Mesothelial cell of epicardium (in vitro differentiated cells): ENCODE measurements around the gene AIF1. TPM values are rescaled to one million over a fixed set of nuclear protein-coding genes. Genes with fewer than 3 reads are reported as not detected.
A peak's percentile ranks its signal among the peaks of the same experiment; 100 is the strongest.

Experiments
- DNase-seq, 2 experiments: peaks; one replicate each; pipeline ENCODE4 v3.0.0; 2021; ENCODE audit warnings: low spot score in 2 of 2; ENCODE audit not compliant: unreplicated experiment in 2 of 2
- H3K27ac Mint-ChIP-seq: 2 replicates; pipeline ENCODE4 v1.8.0; 2021; ENCODE audit warnings: mixed read lengths
- H3K27me3 Mint-ChIP-seq: 2 replicates; pipeline ENCODE4 v1.8.0; 2021; ENCODE audit warnings: low read depth, mixed read lengths
- H3K36me3 Mint-ChIP-seq: 2 replicates; pipeline ENCODE4 v1.8.0; 2021; ENCODE audit warnings: mixed read lengths
- H3K4me1 Mint-ChIP-seq: 2 replicates; pipeline ENCODE4 v1.8.0; 2021; ENCODE audit warnings: mixed read lengths
- H3K4me3 Mint-ChIP-seq: 2 replicates; pipeline ENCODE4 v1.8.0; 2021; ENCODE audit warnings: mild to moderate bottlenecking, moderate library complexity, mixed read lengths
- H3K9me3 Mint-ChIP-seq: 2 replicates; pipeline ENCODE4 v1.8.0; 2021; ENCODE audit warnings: mixed read lengths
- total RNA-seq: library from RNA; stranded (reverse); gene quantifications from 3 replicates; pipeline ENCODE4 v1.2.1, GENCODE V29; 2021
- TF ChIP-seq, protein P1 (sequence below): fragments of 200-600 bp; sonication (generic); IDR thresholded peaks from one replicate; pipeline ENCODE4 v1.5.0; 2021; ENCODE audit warnings: antibody characterized with exemption; ENCODE audit not compliant: unreplicated experiment

AIF1 gene
- total RNA-seq, 1 donor from 2014 or later = 6.0 TPM

DNA sequence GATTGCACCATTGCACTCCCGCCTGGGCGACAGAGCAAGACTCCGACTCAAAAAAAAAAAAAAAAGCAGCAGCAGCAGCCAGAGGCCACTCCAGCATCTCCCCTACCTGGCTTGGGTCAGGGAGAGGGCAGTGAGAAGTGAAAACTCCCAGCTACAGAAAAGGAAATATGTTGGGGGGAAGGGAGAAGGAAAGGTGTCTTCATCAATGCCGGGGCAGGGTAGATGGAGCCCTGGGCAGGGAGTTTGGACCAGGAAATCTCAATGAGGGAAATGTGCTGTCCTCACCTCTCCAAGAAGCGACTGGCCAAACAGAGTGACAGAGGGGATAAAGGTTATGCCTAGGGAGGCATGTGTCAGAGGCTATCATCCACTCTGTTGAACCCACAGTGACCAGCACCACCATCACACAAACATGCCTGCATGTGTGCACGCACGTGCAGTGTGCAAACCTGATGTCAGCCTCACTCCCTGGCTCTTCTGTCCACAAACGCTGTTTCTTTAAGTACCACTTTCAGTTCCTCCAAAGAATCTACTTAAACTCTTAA lies 887 bp upstream of the AIF1 start:
- H3K36me3 Mint-ChIP-seq = no peaks in the 10 kb centered on the region
- TF ChIP-seq, protein P1, sequence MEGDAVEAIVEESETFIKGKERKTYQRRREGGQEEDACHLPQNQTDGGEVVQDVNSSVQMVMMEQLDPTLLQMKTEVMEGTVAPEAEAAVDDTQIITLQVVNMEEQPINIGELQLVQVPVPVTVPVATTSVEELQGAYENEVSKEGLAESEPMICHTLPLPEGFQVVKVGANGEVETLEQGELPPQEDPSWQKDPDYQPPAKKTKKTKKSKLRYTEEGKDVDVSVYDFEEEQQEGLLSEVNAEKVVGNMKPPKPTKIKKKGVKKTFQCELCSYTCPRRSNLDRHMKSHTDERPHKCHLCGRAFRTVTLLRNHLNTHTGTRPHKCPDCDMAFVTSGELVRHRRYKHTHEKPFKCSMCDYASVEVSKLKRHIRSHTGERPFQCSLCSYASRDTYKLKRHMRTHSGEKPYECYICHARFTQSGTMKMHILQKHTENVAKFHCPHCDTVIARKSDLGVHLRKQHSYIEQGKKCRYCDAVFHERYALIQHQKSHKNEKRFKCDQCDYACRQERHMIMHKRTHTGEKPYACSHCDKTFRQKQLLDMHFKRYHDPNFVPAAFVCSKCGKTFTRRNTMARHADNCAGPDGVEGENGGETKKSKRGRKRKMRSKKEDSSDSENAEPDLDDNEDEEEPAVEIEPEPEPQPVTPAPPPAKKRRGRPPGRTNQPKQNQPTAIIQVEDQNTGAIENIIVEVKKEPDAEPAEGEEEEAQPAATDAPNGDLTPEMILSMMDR = no peak
- peaks cover 35% of the 10 kb centered on the region for H3K4me1 Mint-ChIP-seq
- H3K4me3 Mint-ChIP-seq = no peak overlapping the region
- no peak for DNase-seq
- no peaks in the 10 kb centered on the region for H3K9me3 Mint-ChIP-seq
- peak overlapping the region; percentile 21 for H3K27ac Mint-ChIP-seq
- H3K27me3 Mint-ChIP-seq = no peaks in the 10 kb centered on the region

DNA sequence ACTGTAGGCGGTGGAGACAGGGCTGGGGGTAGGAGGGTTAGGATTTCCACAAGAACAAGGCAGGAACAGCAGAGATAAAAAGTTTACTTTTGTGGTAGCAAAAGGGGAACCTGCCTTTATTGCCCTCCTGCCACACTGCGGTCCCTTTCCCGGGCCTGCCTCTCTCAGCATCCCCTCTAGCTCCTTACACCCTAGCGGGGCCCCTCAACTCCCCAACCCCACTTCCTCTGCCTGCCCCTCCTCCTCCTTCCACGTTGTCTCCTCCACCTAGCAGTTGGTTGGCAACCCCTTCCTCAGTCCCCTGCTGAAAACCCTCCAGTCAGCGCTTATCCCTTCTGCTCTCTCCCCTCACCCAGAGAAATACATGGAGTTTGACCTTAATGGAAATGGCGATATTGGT lies 714 bp downstream of the AIF1 start:
- H3K4me1 Mint-ChIP-seq = peaks cover 26% of the 10 kb centered on the region
- DNase-seq = no peak
- TF ChIP-seq, protein P1 = no peak
- H3K27me3 Mint-ChIP-seq = no peaks in the 10 kb centered on the region
- no peaks in the 10 kb centered on the region for H3K36me3 Mint-ChIP-seq
- H3K9me3 Mint-ChIP-seq = no peaks in the 10 kb centered on the region
- no peak overlapping the region for H3K4me3 Mint-ChIP-seq
- peak overlapping the region; percentile 21 for H3K27ac Mint-ChIP-seq

DNA sequence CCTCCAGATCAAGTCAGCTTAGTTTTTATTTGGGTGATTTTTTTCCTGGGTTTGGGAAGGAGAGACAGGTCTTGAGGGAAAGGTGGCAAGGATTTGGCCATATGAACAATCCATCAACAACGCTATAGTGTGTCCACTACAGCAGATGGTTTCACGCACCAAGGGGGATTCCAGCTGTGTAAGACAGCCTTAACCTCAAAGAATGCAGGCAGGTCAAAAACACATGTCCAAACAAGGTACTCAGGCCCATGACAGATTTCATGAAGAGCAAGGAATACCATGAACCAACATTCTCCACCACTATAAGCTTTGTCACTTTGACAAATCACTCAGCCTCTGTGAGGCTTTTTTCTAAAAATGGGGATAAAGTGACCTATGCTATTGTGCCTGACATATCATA lies 2.0 kb downstream of the AIF1 start:
- peaks cover 29% of the 10 kb centered on the region for H3K4me1 Mint-ChIP-seq

DNA sequence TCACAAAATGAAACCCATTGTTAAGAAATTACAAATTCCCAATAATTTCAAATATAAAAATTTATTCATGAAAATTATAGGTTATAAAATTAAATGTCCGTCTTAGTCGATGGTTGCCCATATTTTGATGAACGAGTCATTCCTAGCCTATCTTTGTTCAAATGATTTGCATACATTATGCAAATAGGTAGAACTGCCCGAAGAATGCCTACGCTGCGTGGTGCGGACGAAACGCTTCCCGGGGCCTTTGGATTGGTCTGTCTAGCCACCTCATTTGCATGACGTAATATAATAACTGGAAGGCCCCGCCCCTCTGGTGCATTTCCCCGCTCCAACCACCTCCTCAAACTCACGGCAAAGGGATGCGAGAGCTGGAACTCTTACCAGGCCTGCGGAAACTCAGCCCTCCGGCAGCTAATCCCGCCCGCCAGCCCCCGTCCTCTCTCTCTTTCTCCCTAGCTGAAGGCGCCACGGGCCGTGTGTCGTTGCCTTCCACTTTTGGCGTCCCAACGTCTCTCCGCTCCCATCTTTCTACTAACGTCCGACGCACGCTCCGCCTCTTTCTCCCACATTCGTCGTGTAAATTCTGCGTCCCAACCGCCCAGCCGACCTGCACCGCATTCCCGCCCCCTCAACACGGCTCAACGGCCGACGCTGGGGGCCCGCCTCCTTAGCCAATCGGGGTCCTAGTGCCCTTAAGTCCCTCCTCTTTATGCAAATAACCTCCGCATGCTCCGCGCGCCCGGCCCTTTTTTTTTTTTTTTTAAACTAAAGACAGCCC lies 5.0 kb downstream of the AIF1 start:
- H3K4me1 Mint-ChIP-seq = peaks cover 33% of the 10 kb centered on the region

More for the DNA sequence above, 2.0 kb downstream of the AIF1 start:
- Mint-ChIP-seq H3K27ac (no peak overlapping the region), H3K9me3 (no peaks in the 10 kb centered on the region), H3K36me3 (no peaks in the 10 kb centered on the region), H3K4me3 (no peak overlapping the region), H3K27me3 (no peaks in the 10 kb centered on the region)
- DNase-seq = no peak
- TF ChIP-seq, protein P1 = no peak

DNA sequence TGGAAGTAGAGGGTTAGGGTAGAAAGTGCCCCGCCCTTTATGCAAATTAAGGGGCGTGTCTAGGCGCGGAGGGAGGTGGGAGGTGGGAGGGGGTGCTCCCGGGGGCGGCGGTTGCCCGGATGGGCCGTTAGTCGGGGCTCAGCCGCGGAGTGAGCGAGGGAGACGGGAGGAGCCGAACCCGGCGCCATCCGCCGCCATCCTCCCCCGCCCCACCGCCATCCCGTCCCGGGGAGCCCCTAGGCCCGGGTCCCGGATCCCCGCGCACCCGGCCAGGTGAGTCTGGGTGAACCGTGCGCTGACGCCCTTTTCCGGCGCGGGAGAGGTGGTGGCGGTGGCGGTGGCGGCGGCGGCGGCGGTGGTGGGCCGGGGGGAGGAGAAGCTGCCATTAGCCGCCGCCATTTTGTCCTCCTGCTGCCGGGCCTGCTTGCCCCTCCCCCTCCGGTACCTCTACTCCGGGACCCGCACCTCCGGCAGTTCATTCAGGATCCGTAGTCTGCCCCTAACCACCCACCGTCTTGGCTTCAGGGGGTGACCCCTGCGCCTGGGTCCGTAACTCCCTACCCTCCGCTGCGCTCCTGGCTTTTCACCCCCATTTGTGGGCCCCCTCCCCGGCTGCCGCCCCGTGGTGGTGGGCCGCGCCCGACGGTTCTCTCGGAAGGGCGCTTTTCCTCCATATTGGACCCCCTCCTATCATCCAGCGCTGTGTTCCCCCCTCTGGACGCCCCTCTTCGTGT lies 5.7 kb downstream of the AIF1 start, which contains the start of gene PRRC2A:
TSS of gene PRRC2A (plus strand) at position 130 of the 734 bp plus-strand sequence. CDS start 2,075 bp downstream, outside the sequence.
- H3K4me3 Mint-ChIP-seq = peak within 1 kb of the TSS; percentile 81
- TF ChIP-seq, protein P1 = no peak
- H3K27ac Mint-ChIP-seq = peak within 1 kb of the TSS; percentile 99
- peaks cover 16% of the 10 kb centered on the region for H3K36me3 Mint-ChIP-seq
- no peaks in the 10 kb centered on the region for H3K27me3 Mint-ChIP-seq
- H3K4me1 Mint-ChIP-seq = peaks cover 29% of the 10 kb centered on the region
- peak; percentile 92 to 95 for DNase-seq
- no peaks in the 10 kb centered on the region for H3K9me3 Mint-ChIP-seq

More for the DNA sequence above, 5.0 kb downstream of the AIF1 start:
- Mint-ChIP-seq H3K4me3 (peak overlapping the region; percentile 81), H3K27ac (peak overlapping the region; percentile 99), H3K27me3 (no peaks in the 10 kb centered on the region), H3K36me3 (peaks cover 12% of the 10 kb centered on the region), H3K9me3 (no peaks in the 10 kb centered on the region)
- TF ChIP-seq, protein P1 = no peak
- DNase-seq = peak; percentile 87 to 93
